NOMO-1 (cell line): Measurements from ENCODE around the gene STX5.
"Not testable (repeated sequence)": the region's sequence is repeated elsewhere in the genome, so short reads cannot be mapped to it uniquely, and the experiment has no call there.

ENCODE experiments used
- DNase-seq, 2 experiments: peaks; one replicate each; lab custom pipeline; 2025; ENCODE audit not compliant: unreplicated experiment in 2 of 2; lab: John Stamatoyannopoulos, UW

The STX5 gene

GRCh38 chr11:62831520-62832335, at the start of gene STX5:
Gene STX5, minus strand, starts transcription at chr11:62832051. Its CDS starts 808 bp downstream, at chr11:62831243.
- DNase-seq, result peak; percentile 98 to 100

GRCh38 chr11:62880803-62881578, 49.1 kb upstream of the STX5 start, which contains the start of gene SLC3A2:
Gene SLC3A2, plus strand, starts transcription at chr11:62880896. Its CDS starts 128 bp downstream, at chr11:62881024.
- peak; percentile 88 to 90 for DNase-seq

GRCh38 chr11:62880231-62880802, 48.5 kb upstream of the STX5 start:
- peak; percentile 32 to 67 for DNase-seq

- no peak for DNase-seq
Measured at GRCh38 chr11:62879235-62879978, 47.6 kb upstream of the STX5 start.

- no peak for DNase-seq
Measured at GRCh38 chr11:62876712-62877111, 44.9 kb upstream of the STX5 start.

- no peak for DNase-seq
Measured at GRCh38 chr11:62875698-62876478, 44.0 kb upstream of the STX5 start.

- no peak for DNase-seq
Measured at GRCh38 chr11:62874851-62875250, 43.0 kb upstream of the STX5 start.

- DNase-seq, result no peak
Measured at GRCh38 chr11:62865635-62866034, 33.8 kb upstream of the STX5 start.

GRCh38 chr11:62863687-62864335, 32.0 kb upstream of the STX5 start:
- DNase-seq, result no peak

GRCh38 chr11:62861564-62862192, 29.8 kb upstream of the STX5 start:
- DNase-seq, result not testable (repeated sequence)

GRCh38 chr11:62860835-62861563, 29.1 kb upstream of the STX5 start:
- no peak for DNase-seq

- not testable (repeated sequence) for DNase-seq
Measured at GRCh38 chr11:62859281-62859703, 27.4 kb upstream of the STX5 start.

GRCh38 chr11:62858201-62858600, 26.4 kb upstream of the STX5 start:
- DNase-seq, result no peak

GRCh38 chr11:62857541-62857982, 25.7 kb upstream of the STX5 start:
- no peak for DNase-seq

GRCh38 chr11:62856333-62856895, 24.6 kb upstream of the STX5 start:
- no peak for DNase-seq

- peak; percentile 95 to 96 for DNase-seq
Measured at GRCh38 chr11:62855571-62856332, 23.9 kb upstream of the STX5 start.
